Measurements from ENCODE around the gene DLGAP4. TPM values are rescaled to one million over a fixed set of nuclear protein-coding genes. Genes with fewer than 3 reads are reported as not detected.

DLGAP4 gene
- total and polyA plus RNA-seq, 10 of the 15 experiments (the other 5 are each of a cell fraction or from before 2014, with no cell fraction given): 0.42 to 43.3 (median 19.0) TPM

DNA sequence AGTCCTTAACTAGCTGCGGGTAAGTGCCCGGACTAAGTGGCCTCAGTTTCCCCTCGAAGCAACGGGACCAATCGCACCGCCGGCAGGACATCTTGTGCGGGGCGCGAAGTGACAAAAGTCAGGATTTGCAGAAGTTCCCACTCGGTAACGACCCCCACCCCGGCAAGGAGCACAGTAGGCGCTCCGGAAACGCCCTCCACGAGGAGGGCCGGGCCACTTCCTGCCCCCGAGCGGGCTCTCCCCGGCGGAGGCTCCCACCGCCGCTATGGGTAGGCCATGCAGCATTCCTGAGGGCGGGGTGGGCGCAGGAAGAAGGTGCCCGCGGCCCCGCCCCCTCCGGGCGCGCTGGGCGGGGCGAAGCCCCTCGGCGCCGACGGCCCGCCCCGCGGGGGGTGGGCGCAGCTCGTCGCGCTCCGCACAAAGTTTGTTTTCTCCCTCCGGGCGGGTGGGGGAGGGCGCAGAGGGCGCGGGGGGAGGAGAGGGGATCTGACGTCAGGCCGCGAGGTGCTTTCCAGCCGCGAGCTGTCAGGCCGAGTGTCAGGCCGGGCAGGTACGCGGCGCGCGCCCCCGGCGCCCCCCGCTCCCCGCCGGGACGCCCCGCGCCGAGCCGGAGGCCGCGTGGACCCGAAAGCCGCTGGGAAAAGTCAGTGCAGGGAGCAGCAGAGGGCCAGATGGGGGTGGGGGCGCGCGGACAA lies 267.1 kb downstream of the DLGAP4 start, which contains the start of gene TGIF2 (continued):
- TF ChIP-seq, protein P1, sequence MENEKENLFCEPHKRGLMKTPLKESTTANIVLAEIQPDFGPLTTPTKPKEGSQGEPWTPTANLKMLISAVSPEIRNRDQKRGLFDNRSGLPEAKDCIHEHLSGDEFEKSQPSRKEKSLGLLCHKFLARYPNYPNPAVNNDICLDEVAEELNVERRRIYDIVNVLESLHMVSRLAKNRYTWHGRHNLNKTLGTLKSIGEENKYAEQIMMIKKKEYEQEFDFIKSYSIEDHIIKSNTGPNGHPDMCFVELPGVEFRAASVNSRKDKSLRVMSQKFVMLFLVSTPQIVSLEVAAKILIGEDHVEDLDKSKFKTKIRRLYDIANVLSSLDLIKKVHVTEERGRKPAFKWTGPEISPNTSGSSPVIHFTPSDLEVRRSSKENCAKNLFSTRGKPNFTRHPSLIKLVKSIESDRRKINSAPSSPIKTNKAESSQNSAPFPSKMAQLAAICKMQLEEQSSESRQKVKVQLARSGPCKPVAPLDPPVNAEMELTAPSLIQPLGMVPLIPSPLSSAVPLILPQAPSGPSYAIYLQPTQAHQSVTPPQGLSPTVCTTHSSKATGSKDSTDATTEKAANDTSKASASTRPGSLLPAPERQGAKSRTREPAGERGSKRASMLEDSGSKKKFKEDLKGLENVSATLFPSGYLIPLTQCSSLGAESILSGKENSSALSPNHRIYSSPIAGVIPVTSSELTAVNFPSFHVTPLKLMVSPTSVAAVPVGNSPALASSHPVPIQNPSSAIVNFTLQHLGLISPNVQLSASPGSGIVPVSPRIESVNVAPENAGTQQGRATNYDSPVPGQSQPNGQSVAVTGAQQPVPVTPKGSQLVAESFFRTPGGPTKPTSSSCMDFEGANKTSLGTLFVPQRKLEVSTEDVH (IDR thresholded peaks at IDR 0.05; ENCODE audit: low read depth, partially characterized antibody): no peak
- TF ChIP-seq SIN3A (IDR thresholded peaks at IDR 0.05; ENCODE audit: low read depth, low read length) (peak; percentile 10; the same call in 1 of the 2 replicates), HDAC2 (IDR thresholded peaks at IDR 0.05) (no peak), ESRRA (IDR thresholded peaks at IDR 0.05; ENCODE audit: low read length) (no peak), SUPT20H (IDR thresholded peaks at IDR 0.05; ENCODE audit: borderline replicate concordance, control insufficient read depth, low read depth, low read length) (no peak), RBBP5 (conservative IDR thresholded peaks at IDR 0.05) (no peak), STAT3 (IDR thresholded peaks at IDR 0.05; ENCODE audit: low read depth, low read length) (no peak), ZNF384 (IDR thresholded peaks at IDR 0.05; ENCODE audit: borderline replicate concordance, low read depth, low read length) (no peak), IKZF1 (conservative IDR thresholded peaks at IDR 0.05) (peak; percentile 85), PAX8 (IDR thresholded peaks at IDR 0.05) (no peak), MXI1 (IDR thresholded peaks at IDR 0.05; ENCODE audit: low read depth, low read length) (no peak), KDM1A (IDR thresholded peaks at IDR 0.05; ENCODE audit: borderline replicate concordance) (no peak), GATAD2B (conservative IDR thresholded peaks at IDR 0.05; ENCODE audit: low read depth) (peak; percentile 80), POLR2A (IDR thresholded peaks at IDR 0.05; ENCODE audit: low read depth, low read length) (peak; percentile 85), IRF4 (IDR thresholded peaks at IDR 0.05; ENCODE audit: low read depth, low read length) (no peak), SPI1 (IDR thresholded peaks at IDR 0.05; ENCODE audit: borderline replicate concordance, insufficient read depth, low read depth, low read length) (peak; percentile 26; the same call in 1 of the 2 replicates), LARP7 (IDR thresholded peaks at IDR 0.05) (no peak; the same call in none of the 2 replicates), SRF (IDR thresholded peaks at IDR 0.05; ENCODE audit: low read depth in 2 of 2, low read length in 2 of 2) (no peak; a peak in 1 of 4 replicates)
- TF ChIP-seq, protein P2, sequence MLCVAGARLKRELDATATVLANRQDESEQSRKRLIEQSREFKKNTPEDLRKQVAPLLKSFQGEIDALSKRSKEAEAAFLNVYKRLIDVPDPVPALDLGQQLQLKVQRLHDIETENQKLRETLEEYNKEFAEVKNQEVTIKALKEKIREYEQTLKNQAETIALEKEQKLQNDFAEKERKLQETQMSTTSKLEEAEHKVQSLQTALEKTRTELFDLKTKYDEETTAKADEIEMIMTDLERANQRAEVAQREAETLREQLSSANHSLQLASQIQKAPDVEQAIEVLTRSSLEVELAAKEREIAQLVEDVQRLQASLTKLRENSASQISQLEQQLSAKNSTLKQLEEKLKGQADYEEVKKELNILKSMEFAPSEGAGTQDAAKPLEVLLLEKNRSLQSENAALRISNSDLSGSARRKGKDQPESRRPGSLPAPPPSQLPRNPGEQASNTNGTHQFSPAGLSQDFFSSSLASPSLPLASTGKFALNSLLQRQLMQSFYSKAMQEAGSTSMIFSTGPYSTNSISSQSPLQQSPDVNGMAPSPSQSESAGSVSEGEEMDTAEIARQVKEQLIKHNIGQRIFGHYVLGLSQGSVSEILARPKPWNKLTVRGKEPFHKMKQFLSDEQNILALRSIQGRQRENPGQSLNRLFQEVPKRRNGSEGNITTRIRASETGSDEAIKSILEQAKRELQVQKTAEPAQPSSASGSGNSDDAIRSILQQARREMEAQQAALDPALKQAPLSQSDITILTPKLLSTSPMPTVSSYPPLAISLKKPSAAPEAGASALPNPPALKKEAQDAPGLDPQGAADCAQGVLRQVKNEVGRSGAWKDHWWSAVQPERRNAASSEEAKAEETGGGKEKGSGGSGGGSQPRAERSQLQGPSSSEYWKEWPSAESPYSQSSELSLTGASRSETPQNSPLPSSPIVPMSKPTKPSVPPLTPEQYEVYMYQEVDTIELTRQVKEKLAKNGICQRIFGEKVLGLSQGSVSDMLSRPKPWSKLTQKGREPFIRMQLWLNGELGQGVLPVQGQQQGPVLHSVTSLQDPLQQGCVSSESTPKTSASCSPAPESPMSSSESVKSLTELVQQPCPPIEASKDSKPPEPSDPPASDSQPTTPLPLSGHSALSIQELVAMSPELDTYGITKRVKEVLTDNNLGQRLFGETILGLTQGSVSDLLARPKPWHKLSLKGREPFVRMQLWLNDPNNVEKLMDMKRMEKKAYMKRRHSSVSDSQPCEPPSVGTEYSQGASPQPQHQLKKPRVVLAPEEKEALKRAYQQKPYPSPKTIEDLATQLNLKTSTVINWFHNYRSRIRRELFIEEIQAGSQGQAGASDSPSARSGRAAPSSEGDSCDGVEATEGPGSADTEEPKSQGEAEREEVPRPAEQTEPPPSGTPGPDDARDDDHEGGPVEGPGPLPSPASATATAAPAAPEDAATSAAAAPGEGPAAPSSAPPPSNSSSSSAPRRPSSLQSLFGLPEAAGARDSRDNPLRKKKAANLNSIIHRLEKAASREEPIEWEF (IDR thresholded peaks at IDR 0.05; ENCODE audit: insufficient replicate concordance, low read depth, low read length): no peak
- TF ChIP-seq, protein P3, sequence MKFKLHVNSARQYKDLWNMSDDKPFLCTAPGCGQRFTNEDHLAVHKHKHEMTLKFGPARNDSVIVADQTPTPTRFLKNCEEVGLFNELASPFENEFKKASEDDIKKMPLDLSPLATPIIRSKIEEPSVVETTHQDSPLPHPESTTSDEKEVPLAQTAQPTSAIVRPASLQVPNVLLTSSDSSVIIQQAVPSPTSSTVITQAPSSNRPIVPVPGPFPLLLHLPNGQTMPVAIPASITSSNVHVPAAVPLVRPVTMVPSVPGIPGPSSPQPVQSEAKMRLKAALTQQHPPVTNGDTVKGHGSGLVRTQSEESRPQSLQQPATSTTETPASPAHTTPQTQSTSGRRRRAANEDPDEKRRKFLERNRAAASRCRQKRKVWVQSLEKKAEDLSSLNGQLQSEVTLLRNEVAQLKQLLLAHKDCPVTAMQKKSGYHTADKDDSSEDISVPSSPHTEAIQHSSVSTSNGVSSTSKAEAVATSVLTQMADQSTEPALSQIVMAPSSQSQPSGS (IDR thresholded peaks at IDR 0.05; ENCODE audit: low read length): no peak
- TF ChIP-seq, protein P4, sequence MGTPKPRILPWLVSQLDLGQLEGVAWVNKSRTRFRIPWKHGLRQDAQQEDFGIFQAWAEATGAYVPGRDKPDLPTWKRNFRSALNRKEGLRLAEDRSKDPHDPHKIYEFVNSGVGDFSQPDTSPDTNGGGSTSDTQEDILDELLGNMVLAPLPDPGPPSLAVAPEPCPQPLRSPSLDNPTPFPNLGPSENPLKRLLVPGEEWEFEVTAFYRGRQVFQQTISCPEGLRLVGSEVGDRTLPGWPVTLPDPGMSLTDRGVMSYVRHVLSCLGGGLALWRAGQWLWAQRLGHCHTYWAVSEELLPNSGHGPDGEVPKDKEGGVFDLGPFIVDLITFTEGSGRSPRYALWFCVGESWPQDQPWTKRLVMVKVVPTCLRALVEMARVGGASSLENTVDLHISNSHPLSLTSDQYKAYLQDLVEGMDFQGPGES (IDR thresholded peaks at IDR 0.05): 0 out of 2 replicates have a peak, but pooled peaks have one; percentile 15

Measured in GM12878 (cell line).